ENCODE data around the gene SACS. TPM values are rescaled to one million over a fixed set of nuclear protein-coding genes. Genes with fewer than 3 reads are reported as not detected.

SACS gene
- total and polyA plus RNA-seq, 2 of the 4 experiments (the other 2 are of a cell fraction) = 14.7 to 121 TPM

- intact Hi-C loops (cut with micrococcal nuclease) = loop anchor here (2.0 kb wide), 1 partner anchor 53 kb away; no protein-coding TSS in a partner anchor
These were observed 6.1 kb downstream of the SACS start for GRCh38 chr13:23427342-23427843.

More at GRCh38 chr13:23427342-23427843, 6.1 kb downstream of the SACS start:
- ChIA-PET CTCF (no interaction called here), POLR2A (ENCODE audit: unreplicated experiment) (interaction anchor here (0.6 kb wide), 2 partner anchors 14 to 22 kb away, joined by 3 read pairs; no protein-coding TSS in a partner anchor)
- peak overlapping the region; percentile 1 for H2AFZ ChIP-seq (replicated peaks; ENCODE audit: low read length, poor library complexity)
- peak; percentile 89 for ATAC-seq (ENCODE audit: low read depth)
- peak overlapping the region; percentile 90 for H3K18ac ChIP-seq (ENCODE audit: low read depth, low read length)
- H3K4ac ChIP-seq (ENCODE audit: low read depth, low read length) = peak overlapping the region; percentile 92
- no peaks in the 10 kb centered on the region for H3K27me3 ChIP-seq (ENCODE audit: control insufficient read depth, insufficient read depth, low read length)
- peak overlapping the region; percentile 9; the same call in 1 of the 2 replicates for H3K9ac ChIP-seq (ENCODE audit: low read depth, low read length)
- peak overlapping the region; percentile 97 for H2AK5ac ChIP-seq (ENCODE audit: low read depth, low read length)
- TF ChIP-seq SMC3 (IDR thresholded peaks at IDR 0.05; ENCODE audit: low read depth, low read length) (no peak), RCOR1 (IDR thresholded peaks at IDR 0.05; ENCODE audit: insufficient replicate concordance, low read length) (peak; percentile 25), NFE2L2 (IDR thresholded peaks at IDR 0.05; ENCODE audit: low read depth, low read length) (no peak), FOS (IDR thresholded peaks at IDR 0.05; ENCODE audit: low read depth, low read length) (peak; percentile 73), MXI1 (IDR thresholded peaks at IDR 0.05; ENCODE audit: borderline replicate concordance, low read depth, low read length) (no peak), CEBPB (IDR thresholded peaks at IDR 0.05; ENCODE audit: low read depth, low read length) (peak; percentile 13; the same call in 1 of the 2 replicates)
- dilution Hi-C loops (cut with HindIII; ENCODE audit: low sequenced_read_pairs, unreplicated experiment) (no loop called here), in situ Hi-C loops (cut with MboI; ENCODE audit: low sequenced_read_pairs) (no loop called here)
- H3K4me1 ChIP-seq (ENCODE audit: control insufficient read depth, insufficient read depth, low read length) = peaks cover 17% of the 10 kb centered on the region
- H2BK120ac ChIP-seq (ENCODE audit: low read depth, low read length) = peak overlapping the region; percentile 90
- H2BK20ac ChIP-seq (ENCODE audit: low read depth, low read length) = peak overlapping the region; percentile 85
- H3K9me3 ChIP-seq (ENCODE audit: control insufficient read depth, insufficient read depth, low read length) = no peaks in the 10 kb centered on the region
- no peak overlapping the region for H3K4me3 ChIP-seq (ENCODE audit: insufficient read depth, low read depth, low read length)
- BruUV-seq (replicated peaks) = no TSS peak
- peak overlapping the region; percentile 88; the same call in 2 of the 3 replicates for H2BK15ac ChIP-seq (ENCODE audit: low read depth, low read length)
- H2BK5ac ChIP-seq (ENCODE audit: low read depth, low read length, poor library complexity, severe bottlenecking) = peak overlapping the region; percentile 66
- H3K36me3 ChIP-seq (ENCODE audit: control insufficient read depth, insufficient read depth, low read length) = no peaks in the 10 kb centered on the region; the same call in 1 of the 2 replicates
- peak overlapping the region; percentile 53 for H3K56ac ChIP-seq (ENCODE audit: extremely low read depth, insufficient read depth, low read length)
- peak overlapping the region; percentile 73 for H3K14ac ChIP-seq (replicated peaks; ENCODE audit: low read depth, low read length)
- H4K5ac ChIP-seq (ENCODE audit: low read depth, low read length) = peak overlapping the region; percentile 49
- H4K20me1 ChIP-seq (ENCODE audit: insufficient read depth, low read length) = peaks cover 4% of the 10 kb centered on the region; the same call in 1 of the 2 replicates
- peak overlapping the region; percentile 56 for H3K4me2 ChIP-seq (ENCODE audit: low read depth, low read length)
- peak overlapping the region; percentile 67 for H3K27ac ChIP-seq (ENCODE audit: insufficient read depth, low read length)
- DNase-seq = peak; percentile 97
- peaks cover 17% of the 10 kb centered on the region for H3K9me1 ChIP-seq (ENCODE audit: insufficient read depth, low read length)
- peak overlapping the region; percentile 67; the same call in 1 of the 2 replicates for H3K23ac ChIP-seq (ENCODE audit: low read depth, low read length)
- peak overlapping the region; percentile 52 to 68 for H4K8ac ChIP-seq (ENCODE audit: low read depth in 2 of 2, low read length in 2 of 2)
- H4K91ac ChIP-seq (ENCODE audit: insufficient read depth, low read depth, low read length) = peak overlapping the region; percentile 89
- peaks cover 0 to 50% of the 10 kb centered on the region in 2 experiments; a peak in 3 of 4 replicates for H3K79me1 ChIP-seq (ENCODE audit: low read depth in 1 of 2, low read length in 2 of 2)
- no CpG with 5 or more reads among the region's 7 CpGs for WGBS, 2 experiments (ENCODE audit: extremely low coverage in 2 of 2, insufficient read length in 1 of 2)
- peak overlapping the region; percentile 33 for H2AK9ac ChIP-seq (replicated peaks; ENCODE audit: low read depth, low read length, poor library complexity)

Measured in IMR-90 (cell line).